ENCODE data around the gene RPL22. TPM values are rescaled to one million over a fixed set of nuclear protein-coding genes. Genes with fewer than 3 reads are reported as not detected.
A peak's percentile ranks its signal among the peaks of the same experiment; 100 is the strongest.

RPL22 gene
- total RNA-seq, 1 experiment from 2014 or later, result 441 TPM

DNA sequence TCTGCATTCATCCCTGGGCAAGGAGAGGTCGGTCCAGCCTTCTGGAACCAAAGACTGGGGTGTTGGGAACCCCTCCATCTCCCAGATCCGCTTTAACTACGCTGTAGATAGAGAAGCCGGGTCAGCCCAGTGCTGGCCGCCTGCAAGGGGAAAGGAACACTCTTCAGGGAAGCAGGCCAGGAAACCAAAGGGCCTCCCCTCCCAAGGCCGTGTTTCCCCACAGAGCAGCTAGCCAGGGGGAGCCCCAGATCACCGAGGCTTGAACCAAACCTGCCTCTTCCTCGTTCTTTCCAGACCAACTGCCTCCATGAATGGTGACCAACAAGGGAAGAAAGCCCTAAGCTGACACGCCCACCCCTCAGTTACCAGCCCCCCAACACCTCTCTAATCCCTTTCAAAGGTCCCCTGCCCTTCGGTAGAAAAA lies 18.0 kb downstream of the RPL22 start:
- H3K36me3 Mint-ChIP-seq, result peaks cover 8% of the 10 kb centered on the region
- ChIA-PET CTCF (interaction anchor here (0.6 to 6.2 kb wide), 4 partner anchors 11 to 1794 kb away, joined by 4 to 47 read pairs (median 5); partner anchors contain the start of gene RNF207), POLR2A (no interaction called here)
- DNase-seq (ENCODE audit: low spot score) (peak; percentile 33), ATAC-seq (peak; percentile 2; the same call in 1 of the 2 replicates)
- H3K4me1 Mint-ChIP-seq, result peaks cover 48% of the 10 kb centered on the region
- no peaks in the 10 kb centered on the region for H3K9me3 Mint-ChIP-seq
- H3K27ac Mint-ChIP-seq, result no peak overlapping the region
- peak overlapping the region; percentile 65 for H3K4me3 Mint-ChIP-seq
- TF ChIP-seq, protein P1, sequence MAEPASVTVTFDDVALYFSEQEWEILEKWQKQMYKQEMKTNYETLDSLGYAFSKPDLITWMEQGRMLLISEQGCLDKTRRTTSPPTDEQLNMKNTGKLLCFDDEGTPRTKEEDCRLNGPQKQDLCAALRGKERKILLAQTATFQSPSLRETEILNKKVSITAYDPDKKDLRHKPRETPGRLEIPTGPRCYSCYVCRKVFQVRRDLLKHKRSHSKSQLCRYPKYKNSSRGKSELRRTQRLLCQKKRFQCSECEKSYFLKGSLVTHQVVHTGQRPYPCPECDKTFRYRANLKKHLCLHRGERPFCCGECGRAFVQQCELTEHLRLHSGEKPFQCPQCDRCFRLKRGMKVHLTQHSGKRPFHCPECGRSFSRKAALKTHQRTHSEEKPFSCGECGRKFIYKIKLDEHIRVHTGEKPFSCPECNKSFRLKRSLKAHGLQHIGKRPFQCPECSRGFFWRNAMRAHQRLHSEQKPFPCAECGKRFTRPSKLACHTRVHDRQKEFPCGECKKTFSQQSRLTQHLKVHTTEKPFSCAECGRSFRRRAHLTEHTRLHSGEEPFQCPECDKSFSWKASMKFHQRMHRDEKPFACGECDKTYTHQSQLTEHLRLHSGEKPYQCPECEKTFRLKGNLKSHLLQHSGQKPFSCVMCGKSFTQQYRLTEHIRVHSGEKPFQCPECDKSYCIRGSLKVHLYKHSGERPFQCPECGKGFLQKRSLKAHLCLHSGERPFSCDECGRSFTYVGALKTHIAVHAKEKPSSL (CRISPR knock-in tag; conservative IDR thresholded peaks at IDR 0.05), result no peak
- TF ChIP-seq SMAD3 (CRISPR knock-in tag; IDR thresholded peaks at IDR 0.05; ENCODE audit: borderline replicate concordance) (no peak), ETV6 (CRISPR knock-in tag; IDR thresholded peaks at IDR 0.05) (no peak), ZNF416 (CRISPR knock-in tag; IDR thresholded peaks at IDR 0.05) (no peak), ESRRA (CRISPR knock-in tag; IDR thresholded peaks at IDR 0.05; ENCODE audit: borderline replicate concordance) (no peak), HMGA2 (CRISPR knock-in tag; IDR thresholded peaks at IDR 0.05) (no peak), NR1H2 (CRISPR knock-in tag; IDR thresholded peaks at IDR 0.05) (no peak)
- TF ChIP-seq, protein P2, sequence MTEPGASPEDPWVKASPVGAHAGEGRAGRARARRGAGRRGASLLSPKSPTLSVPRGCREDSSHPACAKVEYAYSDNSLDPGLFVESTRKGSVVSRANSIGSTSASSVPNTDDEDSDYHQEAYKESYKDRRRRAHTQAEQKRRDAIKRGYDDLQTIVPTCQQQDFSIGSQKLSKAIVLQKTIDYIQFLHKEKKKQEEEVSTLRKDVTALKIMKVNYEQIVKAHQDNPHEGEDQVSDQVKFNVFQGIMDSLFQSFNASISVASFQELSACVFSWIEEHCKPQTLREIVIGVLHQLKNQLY (CRISPR knock-in tag; IDR thresholded peaks at IDR 0.05), result no peak
- TF ChIP-seq, protein P3, sequence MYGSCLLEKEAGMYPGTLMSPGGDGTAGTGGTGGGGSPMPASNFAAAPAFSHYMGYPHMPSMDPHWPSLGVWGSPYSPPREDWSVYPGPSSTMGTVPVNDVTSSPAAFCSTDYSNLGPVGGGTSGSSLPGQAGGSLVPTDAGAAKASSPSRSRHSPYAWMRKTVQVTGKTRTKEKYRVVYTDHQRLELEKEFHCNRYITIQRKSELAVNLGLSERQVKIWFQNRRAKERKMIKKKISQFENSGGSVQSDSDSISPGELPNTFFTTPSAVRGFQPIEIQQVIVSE (CRISPR knock-in tag; IDR thresholded peaks at IDR 0.05; ENCODE audit: borderline replicate concordance), result no peak
- TF ChIP-seq, protein P4, sequence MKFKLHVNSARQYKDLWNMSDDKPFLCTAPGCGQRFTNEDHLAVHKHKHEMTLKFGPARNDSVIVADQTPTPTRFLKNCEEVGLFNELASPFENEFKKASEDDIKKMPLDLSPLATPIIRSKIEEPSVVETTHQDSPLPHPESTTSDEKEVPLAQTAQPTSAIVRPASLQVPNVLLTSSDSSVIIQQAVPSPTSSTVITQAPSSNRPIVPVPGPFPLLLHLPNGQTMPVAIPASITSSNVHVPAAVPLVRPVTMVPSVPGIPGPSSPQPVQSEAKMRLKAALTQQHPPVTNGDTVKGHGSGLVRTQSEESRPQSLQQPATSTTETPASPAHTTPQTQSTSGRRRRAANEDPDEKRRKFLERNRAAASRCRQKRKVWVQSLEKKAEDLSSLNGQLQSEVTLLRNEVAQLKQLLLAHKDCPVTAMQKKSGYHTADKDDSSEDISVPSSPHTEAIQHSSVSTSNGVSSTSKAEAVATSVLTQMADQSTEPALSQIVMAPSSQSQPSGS (CRISPR knock-in tag; IDR thresholded peaks at IDR 0.05; ENCODE audit: borderline replicate concordance, low read depth), result no peak
- TF ChIP-seq, protein P5, sequence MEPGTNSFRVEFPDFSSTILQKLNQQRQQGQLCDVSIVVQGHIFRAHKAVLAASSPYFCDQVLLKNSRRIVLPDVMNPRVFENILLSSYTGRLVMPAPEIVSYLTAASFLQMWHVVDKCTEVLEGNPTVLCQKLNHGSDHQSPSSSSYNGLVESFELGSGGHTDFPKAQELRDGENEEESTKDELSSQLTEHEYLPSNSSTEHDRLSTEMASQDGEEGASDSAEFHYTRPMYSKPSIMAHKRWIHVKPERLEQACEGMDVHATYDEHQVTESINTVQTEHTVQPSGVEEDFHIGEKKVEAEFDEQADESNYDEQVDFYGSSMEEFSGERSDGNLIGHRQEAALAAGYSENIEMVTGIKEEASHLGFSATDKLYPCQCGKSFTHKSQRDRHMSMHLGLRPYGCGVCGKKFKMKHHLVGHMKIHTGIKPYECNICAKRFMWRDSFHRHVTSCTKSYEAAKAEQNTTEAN (CRISPR knock-in tag; IDR thresholded peaks at IDR 0.05), result no peak
- TF ChIP-seq, protein P6, sequence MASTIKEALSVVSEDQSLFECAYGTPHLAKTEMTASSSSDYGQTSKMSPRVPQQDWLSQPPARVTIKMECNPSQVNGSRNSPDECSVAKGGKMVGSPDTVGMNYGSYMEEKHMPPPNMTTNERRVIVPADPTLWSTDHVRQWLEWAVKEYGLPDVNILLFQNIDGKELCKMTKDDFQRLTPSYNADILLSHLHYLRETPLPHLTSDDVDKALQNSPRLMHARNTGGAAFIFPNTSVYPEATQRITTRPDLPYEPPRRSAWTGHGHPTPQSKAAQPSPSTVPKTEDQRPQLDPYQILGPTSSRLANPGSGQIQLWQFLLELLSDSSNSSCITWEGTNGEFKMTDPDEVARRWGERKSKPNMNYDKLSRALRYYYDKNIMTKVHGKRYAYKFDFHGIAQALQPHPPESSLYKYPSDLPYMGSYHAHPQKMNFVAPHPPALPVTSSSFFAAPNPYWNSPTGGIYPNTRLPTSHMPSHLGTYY (CRISPR knock-in tag; IDR thresholded peaks at IDR 0.05), result no peak
- H3K27me3 Mint-ChIP-seq (ENCODE audit: low read depth), result peaks cover 56% of the 10 kb centered on the region

DNA sequence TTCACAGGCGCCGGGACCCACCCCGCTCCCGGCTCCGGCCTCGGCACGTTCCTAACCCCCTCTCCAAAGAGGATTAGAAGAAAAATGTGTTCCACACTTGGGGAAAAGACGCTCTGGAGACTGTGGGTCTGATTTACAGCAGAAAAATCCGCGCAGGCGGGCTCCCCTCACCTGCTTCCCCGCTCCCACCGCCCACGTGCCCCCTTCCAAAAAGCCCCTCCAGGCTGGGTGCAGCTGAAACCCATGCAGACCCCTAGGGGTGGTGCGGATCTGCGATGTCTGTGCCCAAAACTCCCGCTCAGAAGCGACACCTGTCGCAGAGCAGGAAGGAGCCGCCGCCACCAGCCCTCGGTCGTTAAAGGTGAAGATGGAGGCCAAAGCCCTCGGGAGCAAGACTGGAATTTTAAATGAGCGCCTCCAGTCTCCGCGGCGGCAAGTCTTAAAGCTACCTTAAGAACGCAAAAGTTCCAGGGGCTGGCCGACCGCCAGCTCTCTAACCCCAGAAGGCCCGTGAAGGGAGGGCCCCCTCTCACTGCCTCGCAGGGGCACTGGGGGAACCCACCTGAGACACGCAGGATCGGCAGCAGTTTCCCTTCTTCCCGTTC lies 18.6 kb downstream of the RPL22 start:
- H3K36me3 Mint-ChIP-seq, result peaks cover 4% of the 10 kb centered on the region; the same call in 1 of the 2 replicates

More for the DNA sequence above, 18.6 kb downstream of the RPL22 start:
- Mint-ChIP-seq H3K4me3 (peak overlapping the region; percentile 65), H3K9me3 (no peaks in the 10 kb centered on the region), H3K27ac (no peak overlapping the region), H3K27me3 (ENCODE audit: low read depth) (peaks cover 56% of the 10 kb centered on the region), H3K4me1 (peaks cover 44% of the 10 kb centered on the region)
- ATAC-seq (peak; percentile 9), DNase-seq (ENCODE audit: low spot score) (peak; percentile 49)
- ChIA-PET POLR2A (no interaction called here), CTCF (interaction anchor here (0.6 to 6.2 kb wide), 4 partner anchors 11 to 1794 kb away, joined by 4 to 47 read pairs (median 5); partner anchors contain the start of gene RNF207)
- TF ChIP-seq ATF1 (CRISPR knock-in tag; IDR thresholded peaks at IDR 0.05) (no peak), CBFB (CRISPR knock-in tag; IDR thresholded peaks at IDR 0.05; ENCODE audit: low read depth) (no peak), CREB1 (CRISPR knock-in tag; IDR thresholded peaks at IDR 0.05) (no peak)
- TF ChIP-seq, protein P7, sequence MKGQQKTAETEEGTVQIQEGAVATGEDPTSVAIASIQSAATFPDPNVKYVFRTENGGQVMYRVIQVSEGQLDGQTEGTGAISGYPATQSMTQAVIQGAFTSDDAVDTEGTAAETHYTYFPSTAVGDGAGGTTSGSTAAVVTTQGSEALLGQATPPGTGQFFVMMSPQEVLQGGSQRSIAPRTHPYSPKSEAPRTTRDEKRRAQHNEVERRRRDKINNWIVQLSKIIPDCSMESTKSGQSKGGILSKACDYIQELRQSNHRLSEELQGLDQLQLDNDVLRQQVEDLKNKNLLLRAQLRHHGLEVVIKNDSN (CRISPR knock-in tag; IDR thresholded peaks at IDR 0.05), result peak; percentile 43; the same call in 1 of the 2 replicates
- TF ChIP-seq, protein P8, sequence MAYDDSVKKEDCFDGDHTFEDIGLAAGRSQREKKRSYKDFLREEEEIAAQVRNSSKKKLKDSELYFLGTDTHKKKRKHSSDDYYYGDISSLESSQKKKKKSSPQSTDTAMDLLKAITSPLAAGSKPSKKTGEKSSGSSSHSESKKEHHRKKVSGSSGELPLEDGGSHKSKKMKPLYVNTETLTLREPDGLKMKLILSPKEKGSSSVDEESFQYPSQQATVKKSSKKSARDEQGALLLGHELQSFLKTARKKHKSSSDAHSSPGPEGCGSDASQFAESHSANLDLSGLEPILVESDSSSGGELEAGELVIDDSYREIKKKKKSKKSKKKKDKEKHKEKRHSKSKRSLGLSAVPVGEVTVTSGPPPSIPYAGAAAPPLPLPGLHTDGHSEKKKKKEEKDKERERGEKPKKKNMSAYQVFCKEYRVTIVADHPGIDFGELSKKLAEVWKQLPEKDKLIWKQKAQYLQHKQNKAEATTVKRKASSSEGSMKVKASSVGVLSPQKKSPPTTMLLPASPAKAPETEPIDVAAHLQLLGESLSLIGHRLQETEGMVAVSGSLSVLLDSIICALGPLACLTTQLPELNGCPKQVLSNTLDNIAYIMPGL (CRISPR knock-in tag; IDR thresholded peaks at IDR 0.05), result 0 out of 2 replicates have a peak, but pooled peaks have one; percentile 28
